Cortex of kidney (tissue), 1 donor: ENCODE data around the gene RMND1.
"Not testable (repeated sequence)": the region's sequence is repeated elsewhere in the genome, so short reads cannot be mapped to it uniquely, and the experiment has no call there.

Experiments
- DNase-seq: peaks from one replicate; lab custom pipeline; 2025; lab: John Stamatoyannopoulos, UW

RMND1 gene

DNA sequence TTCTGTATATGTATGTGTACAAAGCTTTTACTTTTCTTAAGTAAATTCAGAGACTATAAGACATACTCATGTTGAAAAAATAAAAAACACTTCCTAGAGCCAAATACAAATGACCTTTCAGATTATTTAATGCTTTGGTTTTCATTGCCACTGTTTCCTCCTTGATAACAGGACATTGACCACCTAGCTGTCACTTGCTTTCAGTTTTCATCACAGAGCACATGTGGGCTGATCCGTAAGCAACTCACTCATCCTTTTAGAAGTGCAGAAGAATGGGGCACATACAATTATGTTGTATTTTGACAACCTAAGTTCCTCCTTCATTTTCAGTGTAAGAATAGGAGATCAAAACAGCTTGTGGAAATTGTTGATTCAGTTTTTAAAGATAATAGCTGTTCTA, 66.7 kb downstream of the RMND1 start:
- no peak for DNase-seq

GRCh38 chr6:151384151-151384550, 67.8 kb downstream of the RMND1 start:
- DNase-seq: no peak

GRCh38 chr6:151382631-151383030, 69.3 kb downstream of the RMND1 start:
- DNase-seq: not testable (repeated sequence)

DNA sequence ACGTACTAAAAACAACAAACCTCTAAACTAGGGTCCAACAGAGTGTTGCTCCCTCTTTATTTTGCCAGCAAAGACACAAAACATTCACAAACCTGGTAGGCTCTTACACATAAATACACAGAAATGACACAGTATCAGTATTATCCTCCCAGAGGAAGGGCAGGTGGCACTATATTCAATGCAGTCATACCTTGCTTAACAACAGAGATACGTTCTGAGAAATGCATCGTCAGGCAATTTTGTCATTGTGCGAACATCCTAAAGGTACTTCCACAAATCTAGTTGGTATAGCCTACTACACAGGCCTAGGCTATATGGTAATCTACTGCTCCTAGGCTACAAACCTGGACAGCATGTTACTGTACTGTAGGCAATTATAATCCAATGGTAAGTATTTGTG, 70.2 kb downstream of the RMND1 start:
- DNase-seq: no peak

DNA sequence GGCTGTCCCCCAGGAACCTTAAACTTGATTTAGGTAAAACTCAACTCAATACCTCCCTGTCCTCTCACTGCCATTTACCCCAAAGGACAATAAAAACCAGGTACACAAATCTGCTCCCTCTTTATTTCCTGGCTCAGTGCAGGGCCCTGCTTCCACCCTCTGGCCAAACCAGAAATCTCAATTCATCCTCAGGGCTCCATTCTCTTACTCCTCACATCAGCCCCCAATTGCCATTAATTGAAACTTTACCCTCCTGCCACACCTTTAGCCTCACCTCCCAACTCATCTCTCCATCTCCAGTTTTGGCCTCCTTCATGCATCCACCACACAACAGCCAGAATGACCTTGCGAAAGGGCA, 71.1 kb downstream of the RMND1 start:
- DNase-seq: no peak

- DNase-seq: no peak
Measured at GRCh38 chr6:151379933-151380847, 71.7 kb downstream of the RMND1 start.

DNA sequence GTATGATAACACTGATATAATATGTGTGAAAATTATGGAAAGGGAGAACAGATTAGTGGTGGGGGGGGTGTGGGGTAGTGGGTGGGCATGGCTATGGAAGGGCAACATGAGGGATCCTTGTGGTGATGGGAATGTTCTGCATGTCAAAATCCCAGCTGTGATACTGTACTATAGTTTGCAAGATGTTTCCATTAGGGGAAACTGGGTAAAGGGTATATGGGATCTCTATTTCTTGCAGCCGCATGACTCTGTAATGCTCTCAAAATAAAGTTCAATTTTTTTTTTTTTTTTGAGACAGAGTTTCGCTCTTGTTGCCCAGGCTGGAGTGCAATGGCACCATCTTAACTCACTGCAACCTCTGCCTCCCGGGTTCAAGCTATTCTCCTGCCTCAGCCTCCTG, 74.8 kb downstream of the RMND1 start:
- no peak for DNase-seq

GRCh38 chr6:151376440-151376839, 75.5 kb downstream of the RMND1 start:
- no peak for DNase-seq

DNA sequence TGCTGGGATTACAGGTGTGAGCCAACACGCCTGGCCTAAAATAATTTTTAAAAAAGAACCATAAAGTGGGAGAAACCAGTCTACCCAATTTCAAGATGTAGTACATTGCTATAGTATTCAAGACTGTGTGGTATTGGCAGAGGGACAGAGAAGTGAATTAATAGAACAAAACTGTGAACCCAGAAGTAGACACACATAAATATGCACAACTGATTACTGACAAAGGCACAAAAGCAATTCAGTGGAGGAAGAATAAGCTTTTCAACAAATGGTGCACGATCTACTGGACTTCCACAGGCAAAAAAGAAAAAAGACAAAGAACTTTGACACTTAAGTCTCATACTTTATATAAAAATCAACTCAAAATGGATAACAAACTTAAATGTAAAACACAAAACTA, 76.1 kb downstream of the RMND1 start:
- DNase-seq: no peak

- no peak for DNase-seq
Measured at GRCh38 chr6:151374036-151374683, 77.8 kb downstream of the RMND1 start.

GRCh38 chr6:151372164-151372563, 79.8 kb downstream of the RMND1 start:
- no peak for DNase-seq

GRCh38 chr6:151370509-151371078, 81.3 kb downstream of the RMND1 start:
- DNase-seq: no peak

- DNase-seq: no peak
Measured at GRCh38 chr6:151365233-151365632, 86.7 kb downstream of the RMND1 start.

DNA sequence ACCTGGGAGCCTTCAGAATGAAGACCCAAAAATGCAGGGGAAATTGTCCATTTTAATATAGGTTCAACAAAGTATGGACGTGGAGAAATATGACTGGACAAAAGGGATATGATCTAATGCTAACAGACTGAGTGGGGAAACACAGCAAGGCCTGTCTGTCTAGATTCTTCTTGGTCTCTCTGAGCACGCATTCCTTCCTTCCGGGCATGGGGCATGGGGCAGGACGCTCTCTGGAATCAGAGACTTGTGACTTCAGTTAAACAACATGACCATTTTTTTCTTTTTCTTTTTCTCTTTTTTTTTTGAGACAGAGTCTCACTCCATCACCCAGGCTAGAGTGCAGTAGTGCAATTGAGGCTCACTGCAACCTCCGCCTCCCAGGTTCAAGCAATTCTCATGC, 92.4 kb downstream of the RMND1 start:
- no peak for DNase-seq

DNA sequence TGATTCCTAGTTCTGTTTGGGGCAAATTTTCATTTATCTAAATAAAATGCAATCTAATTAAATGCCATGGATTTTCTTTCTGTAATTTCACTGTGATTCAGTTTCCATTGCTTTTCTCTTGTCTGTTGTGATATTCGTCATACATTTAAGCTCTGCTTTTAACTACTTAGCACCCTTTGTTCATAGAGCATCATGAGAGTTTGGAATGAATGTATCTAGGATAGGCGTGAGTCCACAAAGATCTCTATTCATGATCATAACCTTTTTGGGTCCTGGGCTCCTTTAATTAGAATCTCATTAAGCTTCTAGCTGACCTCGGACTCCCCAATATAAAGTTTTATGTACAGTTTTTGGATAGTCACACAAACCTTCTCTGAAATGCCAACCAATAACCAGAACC, 93.5 kb downstream of the RMND1 start:
- no peak for DNase-seq

DNA sequence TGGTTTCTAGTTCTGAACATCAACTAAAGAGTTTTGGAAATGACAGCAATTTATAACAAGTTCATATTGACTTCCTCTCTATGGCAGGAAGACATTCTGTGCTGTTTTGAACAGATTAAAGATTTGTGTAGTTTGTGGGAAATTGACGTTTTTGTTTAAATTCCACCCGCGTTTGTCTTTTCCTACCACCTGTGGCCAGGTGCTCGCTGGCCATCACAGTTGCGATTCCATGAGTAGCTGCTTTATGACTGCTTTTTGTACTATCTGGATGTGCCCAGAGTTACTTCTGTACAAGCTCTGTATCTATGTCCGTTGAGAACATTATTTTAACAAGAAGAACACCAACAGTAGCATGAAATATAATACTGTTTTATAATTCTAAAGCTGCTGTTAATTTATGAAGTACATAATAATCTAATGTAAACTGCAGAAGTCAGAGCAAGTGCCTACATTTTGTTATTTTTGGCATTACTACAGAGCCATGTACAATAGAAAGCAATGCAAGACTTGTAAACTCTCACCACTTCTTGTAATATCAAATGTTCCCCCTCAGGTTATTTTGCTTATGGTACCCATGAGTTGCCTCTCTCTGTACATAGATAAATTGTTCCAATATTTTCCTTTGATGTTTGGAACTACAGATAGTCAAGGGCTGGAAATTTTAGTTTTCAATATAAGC, 94.0 kb downstream of the RMND1 start:
- DNase-seq: no peak

DNA sequence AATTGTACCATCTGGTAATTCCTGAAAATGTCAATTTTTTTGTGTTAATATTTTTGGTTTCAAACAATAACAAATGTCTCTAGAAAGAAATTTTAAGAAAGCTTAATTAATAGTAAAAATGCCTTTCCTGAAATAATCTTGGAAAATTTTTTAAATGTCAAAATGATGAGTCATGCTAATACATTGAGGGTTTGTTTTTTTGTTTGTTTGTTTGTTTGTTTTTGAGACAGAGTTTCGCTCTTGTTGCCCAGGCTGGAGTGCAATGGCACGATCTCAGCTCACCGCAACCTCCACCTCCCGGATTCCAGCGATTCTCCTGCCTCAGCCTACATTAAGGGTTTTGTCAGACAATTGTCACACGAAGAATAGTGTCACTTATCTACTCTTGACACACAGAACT, 94.9 kb downstream of the RMND1 start:
- not testable (repeated sequence) for DNase-seq
